Cerebellar cortex (tissue), 1 donor: ENCODE data around the gene SEC22C.

ENCODE experiments used
- DNase-seq: peaks from one replicate; pipeline ENCODE4 v3.0.0-alpha.2; 2015; ENCODE audit warnings: low spot score

SEC22C gene

DNA sequence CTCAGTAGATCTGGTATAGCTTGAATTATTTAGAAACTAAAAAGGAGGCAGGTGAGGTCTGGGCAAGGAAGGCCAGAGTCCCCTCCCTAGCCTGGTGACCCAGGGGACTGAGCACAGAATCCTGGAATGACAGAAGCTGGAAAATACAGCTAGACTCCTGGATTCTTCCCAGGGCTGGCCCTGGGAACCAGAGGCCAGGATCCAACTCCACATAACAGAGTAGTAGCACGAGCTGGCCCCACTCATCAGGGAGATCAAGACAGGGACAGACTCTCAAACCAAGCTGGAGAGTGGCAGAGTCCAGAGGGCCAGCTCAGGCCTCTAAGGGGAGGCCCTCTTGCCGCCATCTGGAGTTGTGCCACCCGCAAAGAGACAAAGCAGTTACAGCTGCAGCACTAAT lies 68.6 kb downstream of the SEC22C start:
- no peak for DNase-seq

DNA sequence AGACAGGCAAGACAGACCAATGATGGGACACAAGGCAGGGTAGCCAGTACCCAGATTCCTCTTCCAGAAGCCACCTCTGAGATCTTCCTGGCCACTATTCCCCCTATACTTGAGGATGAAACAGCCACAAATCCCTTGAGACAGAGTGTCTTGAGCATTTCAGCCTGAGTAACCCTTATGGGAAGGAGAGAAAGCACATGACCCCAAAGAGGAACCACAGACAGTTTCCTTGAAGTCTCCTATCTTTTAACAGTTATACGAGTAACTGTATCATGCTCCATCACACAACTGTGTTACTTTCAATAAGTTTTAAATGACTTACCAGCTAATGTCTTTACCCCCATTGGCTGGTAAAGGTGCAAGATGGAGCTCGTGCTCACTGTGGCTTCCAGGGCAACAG lies 70.0 kb downstream of the SEC22C start:
- no peak for DNase-seq

DNA sequence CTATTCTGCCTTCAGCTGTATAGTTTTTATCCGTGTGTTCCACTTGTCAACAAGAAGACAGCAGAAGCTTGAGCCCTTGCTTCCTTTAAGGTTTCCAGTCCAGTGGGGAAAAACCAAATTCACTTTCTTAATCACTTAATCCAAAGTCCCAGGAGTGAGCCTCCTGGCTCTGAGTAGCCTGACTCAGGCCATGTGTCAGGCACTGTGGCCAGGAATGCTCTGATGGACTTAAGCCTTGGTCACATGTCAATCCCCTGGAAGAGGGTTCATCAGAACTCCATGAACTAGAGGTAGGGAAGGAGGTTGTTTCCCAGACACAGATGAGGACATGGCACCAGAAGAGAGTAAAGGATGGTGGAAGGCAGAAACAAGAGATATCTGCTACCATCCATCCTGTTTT lies 70.6 kb downstream of the SEC22C start:
- DNase-seq: no peak

DNA sequence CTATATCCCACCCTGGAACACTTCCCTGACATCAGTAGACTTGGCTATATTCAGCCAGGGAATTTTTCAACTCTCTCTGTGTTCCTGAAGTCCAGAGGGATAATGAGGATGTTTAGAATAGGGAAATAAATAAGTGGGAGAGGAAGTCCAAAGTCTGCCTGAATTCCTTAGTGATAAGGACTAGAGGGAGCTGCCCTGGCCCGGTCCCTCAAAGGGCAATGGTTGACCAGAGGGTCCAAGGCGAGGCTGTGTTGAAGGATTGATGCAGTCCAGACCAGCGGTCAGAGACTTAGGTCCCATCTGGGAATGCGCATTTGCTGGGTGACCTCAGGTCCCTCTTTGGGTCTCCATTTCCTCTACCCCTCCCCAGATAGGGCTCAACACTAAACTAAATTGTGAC lies 71.4 kb downstream of the SEC22C start:
- DNase-seq: no peak

DNA sequence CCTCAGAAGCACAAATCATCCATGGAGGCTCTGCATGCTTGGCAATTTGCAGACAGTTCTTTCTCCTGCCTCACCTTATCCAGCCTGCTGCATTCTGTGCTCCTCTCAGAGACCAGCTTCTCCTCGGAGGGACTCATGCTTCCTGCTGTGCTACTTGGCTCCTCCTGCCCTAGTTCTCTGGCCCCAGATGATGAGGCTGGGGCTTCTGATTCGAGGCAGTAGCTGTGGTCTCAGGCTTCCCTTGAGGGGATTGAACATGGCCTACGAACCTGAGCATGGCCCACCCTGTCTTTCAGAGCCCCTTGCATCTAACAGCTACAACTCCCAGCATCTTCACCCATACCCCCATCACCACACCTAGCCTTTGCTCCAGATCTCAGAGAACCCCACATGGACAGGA lies 72.7 kb downstream of the SEC22C start:
- no peak for DNase-seq

DNA sequence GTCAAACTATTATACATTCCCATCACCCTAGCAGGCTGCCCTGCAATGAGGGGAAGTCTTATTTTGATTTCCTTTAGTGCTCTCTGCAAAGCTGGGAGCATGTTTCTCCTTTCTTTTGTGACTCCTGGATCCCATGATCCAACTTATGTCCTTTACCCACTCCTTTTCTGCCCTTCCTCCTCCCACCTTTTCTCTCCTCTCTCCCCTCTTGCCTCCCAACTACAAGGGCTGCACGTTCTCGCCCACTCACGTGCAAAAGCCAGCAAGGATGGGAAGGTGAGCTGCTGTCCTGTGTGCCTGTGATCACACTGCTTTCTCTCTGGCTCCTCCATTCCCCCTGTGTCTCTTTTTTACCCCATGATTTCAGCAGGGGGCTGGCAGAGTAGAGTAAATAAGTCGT lies 73.2 kb downstream of the SEC22C start:
- DNase-seq: no peak

DNA sequence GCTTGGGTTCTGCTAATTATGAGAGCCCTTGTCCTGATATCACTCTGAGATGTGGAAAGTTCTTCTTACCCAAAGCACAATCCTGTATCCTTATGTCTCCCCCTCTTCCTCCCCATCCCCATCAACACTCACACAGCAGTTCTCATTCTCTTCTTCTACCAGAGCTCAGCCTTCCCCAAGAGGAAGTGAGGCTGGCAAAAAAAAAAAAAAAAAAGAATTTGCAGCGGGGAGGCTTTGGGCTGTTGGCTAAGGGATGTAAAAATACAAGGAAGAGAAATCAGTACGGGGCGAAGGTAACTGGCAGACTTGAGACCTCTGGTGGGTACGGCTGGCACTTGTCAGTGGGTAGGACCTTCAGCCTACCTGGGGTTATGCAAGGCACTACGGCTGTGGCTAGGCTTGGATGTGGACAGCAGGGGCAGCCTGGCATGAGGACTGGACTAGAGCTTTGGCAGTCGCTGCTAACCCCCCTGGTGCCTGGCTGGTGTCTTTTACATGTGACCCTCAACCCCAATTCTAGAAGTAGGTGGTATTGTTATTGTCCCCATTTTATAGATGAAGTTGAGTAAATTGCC lies 73.9 kb downstream of the SEC22C start:
- DNase-seq: peak; percentile 44

DNA sequence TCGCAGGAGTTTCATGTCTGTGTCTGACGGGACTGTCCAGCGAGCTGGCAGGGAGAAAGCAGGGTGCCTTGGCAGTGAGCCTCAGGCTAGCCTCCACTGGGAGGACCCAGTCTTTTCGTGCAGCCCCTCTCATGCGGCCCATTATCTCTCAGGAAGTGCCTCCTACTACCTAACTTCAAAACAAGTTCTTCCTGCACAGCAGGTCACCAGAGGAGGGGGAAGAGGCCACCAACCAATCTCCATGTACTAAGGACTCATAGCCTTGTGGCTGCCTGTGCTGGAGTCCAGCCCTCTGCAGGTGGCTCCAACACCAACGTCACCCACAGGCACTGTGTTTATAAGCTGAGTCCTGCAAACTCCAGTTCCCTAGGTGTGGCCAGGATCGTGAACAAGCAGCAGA lies 74.5 kb downstream of the SEC22C start:
- peak; percentile 58 for DNase-seq

DNA sequence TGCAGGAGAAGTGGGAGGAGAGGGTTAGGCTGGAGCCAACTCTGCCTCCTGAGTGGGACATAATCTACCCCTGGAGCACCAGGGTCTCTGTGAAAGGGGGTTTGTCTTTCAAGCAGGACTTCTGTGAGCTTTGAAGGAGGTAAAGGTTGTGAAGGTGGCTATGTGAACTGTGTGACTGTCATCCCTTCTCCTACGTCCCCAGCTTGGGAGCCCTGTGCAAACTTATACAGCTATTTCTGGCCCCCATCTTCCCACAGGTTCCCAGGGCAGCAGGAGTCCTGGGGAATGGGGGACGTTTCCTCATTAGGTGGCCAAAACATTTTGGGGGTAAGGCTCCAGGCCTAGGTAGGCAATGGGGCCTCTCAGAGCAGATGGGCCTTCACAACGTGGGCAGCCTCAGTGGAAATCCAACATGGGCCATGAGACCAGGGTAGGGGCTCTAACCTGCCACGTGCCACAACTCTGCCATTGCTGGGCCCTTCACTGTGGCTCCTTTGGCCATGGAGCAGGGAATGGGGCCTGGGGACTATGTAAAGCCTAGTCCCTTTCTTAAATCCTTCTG lies 75.8 kb downstream of the SEC22C start:
- DNase-seq: no peak

DNA sequence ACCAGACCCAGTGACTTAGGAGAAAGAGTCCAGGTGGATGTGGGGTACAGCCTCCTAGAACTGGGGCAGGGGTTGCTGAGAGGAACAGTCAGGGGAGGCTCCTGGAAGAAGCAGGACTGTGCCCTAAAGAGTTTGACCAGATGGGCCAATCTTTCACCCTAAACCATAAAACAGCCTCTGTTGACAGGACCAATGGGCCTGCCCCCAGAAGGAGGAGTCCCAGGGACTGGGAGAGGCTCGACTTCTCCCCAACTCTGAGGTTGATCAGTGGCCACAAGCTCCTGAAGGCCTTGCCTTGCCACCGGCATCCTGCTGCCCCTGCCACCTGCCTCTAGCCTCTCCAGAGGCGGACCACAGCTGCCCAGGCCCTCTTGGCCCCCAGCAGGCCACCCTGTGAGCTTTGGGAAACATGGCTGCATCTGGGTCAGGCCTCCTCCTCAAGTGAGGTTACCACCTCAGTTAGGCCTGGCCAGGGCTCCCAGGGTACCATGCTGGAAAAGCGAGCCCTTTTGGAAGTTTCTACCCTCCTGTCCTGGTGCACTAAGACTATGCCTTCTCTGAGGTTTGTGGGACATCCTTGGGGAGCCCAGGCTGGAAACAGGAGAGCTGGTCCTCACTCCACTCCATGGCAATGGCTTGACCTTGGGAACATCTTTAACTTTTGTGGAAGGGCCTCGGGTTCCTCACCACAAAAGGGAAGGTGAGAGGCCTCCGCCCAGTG lies 76.5 kb downstream of the SEC22C start:
- DNase-seq: no peak

DNA sequence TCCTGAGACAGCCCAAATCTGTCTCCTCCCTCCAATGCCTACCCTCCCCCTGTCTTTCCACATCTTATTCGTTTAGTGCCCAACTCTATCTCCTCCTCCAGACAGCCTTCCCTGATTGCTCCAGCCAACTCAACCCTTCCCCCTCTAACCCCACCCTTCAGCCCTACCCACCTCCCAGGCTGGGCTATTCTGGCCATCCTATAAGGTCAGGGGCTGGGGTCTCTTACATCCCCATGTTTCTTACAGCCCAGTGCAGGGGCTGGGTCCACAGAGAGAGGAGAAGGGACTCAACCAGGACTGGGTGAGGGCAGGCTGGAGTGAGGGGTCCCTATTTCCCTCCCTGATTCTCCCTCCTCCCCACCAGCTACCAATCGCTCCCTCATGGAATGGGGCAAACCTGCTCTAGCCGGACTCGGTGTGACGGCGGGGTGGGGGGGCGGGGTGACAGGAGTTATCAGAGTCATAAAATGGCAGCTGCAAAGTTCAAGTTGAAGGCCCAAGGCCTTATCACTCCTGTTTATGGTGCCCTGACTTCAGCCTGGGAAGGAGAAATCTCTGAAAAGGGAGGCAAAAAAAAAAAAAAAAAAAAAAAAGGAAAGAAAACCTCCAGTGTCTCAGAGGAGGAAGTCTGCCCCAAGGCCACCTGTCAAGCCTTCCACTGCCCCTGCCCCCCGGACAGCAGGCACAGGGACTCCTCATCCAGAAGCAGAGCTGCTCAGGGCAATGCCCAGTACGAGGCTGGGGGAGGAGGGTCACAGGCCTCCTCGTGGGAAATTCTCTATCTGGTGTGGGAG lies 77.2 kb downstream of the SEC22C start:
- no peak for DNase-seq

DNA sequence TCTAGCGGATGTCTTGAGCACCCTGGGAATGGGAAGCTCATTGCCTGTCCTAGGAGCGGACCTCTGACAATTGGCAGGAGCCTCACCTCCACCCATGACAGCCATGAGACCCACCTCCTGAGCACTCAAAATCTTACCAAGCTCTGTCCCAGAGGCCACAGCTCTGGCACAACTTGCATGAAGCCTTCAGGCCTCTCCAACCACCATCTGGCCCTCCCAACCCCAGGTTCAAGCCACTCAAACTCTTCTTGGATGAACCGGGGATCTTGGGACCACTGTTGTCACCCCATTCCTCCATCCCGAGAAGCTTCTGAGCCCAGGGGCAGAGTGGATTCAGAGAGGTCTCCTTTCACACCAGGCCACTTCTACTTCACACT lies 77.8 kb downstream of the SEC22C start:
- no peak for DNase-seq

DNA sequence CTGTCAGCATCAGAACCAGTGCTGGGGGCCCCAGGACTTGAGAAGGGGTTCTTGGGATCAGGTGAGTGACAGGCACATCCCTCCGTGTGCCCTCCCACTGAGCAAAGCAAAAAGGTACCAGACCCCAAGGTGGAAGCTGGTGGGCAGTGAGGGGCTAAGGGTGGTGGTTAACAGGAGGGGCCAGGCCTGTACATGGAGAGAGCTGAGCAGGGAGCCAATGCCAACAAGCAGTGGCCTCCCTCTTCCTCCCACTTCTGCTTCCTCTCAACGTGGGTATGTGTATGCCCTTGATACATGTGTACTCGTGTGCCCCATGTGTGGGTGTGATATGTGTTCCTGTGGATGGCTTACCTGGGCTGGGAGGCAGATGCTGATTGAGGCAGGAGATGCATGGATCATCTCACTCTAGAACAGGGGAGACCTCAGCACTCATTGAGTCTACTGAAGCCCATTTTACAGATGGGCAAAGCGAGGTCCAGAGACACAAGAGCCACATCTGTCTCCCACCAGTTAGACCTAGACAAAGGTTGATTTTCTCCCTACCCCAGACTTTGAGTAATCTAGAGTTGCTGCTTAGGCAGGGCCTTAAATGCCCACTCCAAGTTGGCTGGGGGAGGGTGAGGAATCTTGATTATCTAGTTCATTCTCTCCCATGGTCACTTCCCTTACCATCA lies 78.4 kb downstream of the SEC22C start:
- no peak for DNase-seq

DNA sequence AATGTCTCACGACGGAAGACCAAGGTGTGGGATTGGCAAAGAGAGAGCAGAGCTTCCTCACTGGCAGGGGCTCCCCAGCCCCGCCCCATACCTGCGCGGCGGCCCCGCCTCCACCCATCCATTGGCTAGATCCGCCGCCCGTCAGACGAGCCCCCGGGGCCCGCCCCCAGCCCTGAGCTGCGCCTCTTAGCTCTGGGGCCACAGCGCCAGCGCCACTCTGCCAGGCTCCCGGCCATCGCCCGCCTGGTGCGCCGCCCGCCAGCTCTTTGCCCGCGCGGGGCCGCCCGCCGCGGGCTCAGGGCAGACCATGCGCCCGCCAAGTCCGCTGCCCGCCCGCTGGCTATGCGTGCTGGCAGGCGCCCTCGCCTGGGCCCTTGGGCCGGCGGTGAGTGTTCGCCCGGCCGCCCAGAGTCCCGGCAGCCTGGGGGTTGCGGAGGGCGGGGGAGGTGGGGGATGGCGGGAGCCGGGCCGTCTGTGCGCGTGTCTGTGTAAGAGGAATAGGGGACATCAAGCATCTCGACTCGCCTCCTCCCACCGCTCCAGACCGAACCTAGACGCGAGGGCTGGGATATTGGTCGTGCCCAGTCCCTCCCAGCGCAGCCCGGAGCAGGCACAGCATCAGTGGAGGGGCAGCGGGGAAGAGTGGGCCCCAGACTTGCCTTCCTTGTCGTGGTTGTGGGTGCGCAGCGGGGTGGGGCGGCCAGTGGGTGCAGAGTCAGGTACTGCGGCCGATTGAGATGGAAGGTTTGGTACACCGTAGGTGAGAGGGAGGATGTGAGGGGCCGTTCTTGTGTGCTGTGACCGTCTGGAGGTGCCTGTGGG lies 79.1 kb downstream of the SEC22C start, which contains the start of gene VIPR1:
TSS of gene VIPR1 (plus strand) at position 215 of the 822 bp plus-strand sequence. CDS start at position 308, 93 bp downstream.
- peak; percentile 91 for DNase-seq

DNA sequence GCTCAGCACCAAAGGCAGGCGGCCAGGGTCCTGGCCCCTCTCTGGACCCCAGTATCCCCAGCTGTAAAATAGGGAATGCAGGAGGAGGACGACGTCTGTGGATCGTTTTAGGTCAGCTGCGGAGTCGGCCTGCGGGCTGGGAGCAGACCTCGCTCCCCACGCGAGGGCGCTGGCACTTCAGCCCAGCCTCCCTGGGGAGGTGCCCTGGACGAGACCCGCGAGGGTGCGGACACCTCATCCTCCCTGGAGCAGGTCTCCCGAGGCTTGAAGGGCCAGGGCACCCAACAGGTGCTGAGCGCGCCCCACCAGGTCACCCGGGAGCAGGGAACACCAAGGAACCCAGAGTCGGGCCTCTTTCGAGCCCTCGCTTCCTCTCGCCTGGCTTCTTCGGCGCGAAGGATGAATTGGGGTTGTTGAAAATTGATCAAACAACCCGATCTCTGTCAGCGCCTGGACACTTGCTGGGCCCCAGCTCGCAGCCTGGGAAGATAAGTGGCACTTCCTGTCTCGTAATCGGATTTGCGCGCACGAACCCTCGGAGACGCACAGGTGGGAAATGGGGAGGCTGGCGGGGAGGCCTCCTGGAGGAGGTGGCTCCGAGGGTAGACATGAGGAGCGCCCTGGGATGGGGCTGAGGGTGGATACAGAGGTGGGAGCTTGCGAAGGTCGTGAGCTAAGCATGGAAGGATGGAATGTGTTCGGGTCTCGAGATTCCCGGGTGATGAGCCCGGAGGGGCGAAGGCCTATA lies 79.9 kb downstream of the SEC22C start:
- DNase-seq: peak; percentile 39

DNA sequence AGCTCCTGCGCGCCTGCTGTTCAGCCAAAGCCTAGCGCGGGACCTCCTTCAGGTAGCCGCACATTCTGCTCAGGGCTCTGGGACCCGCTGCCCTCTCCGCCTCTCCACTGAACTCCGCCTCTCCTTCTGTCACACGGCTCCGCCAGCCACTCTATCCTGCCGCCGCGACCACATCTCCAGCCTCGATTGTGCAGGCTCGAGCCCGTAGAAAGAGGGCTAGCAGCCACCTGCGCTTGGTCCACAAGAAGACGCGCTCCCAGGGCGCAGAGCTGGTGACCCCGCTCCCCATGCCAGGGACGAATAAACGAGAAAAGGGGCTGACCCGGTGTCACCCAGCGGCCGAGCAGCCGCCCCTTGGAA lies 80.5 kb downstream of the SEC22C start:
- peak; percentile 53 for DNase-seq

DNA sequence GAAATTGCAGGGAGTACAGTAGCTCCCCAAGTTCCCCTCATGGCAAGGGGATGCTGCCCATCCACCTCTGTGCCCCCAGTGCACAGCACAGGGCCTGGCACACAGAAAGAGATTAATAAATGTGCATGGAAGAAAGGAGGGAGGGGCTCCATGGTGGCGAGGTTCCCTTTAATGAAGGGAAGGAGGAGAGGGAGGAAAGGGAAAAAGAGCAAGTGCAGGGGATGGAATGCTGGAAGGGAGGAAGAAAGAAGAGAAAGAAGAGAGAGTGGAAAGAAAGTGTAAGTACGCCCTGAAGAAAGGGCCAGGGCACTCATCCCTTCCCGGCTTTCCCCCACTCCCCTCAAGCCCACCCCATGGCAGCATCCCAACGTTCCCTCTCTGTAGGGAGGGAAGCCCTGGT lies 80.9 kb downstream of the SEC22C start:
- no peak for DNase-seq

DNA sequence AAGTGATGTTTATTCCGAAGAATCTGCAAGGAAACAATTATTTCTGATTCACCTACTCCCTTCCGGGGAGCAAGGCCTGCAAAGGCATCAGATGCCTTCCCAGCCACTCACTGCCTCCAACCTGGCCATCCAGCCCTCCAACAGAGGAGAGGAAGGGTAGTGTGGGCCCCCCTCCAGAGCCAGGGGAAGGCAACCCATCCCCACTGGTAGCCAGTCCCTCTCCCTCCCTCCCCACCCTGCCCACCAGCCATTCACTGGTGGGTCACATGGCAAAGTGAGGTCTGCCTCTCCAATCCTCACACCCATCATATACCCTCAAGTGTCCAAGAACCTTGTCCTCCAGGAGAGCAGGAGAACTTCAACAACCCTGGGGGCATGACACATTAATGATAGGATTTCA lies 81.7 kb downstream of the SEC22C start:
- DNase-seq: no peak

DNA sequence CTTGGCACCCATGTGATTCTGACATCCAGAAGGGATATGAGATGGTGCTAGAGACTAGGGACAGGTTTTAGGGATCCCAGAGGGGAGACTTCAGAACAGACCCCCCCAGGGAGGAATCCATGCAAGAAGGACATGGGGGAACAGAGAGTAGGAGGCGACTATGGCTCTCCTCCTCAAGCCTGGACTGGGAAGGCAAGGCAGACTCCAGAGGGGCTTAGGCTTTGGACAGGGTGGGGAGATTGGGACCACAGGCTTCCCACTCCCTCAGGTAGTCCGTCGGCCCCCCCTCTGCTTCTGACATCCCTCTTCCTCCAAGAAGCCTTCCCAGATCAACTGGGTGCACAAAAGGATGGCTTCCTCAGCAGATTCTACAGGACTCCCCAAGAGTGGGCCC lies 82.3 kb downstream of the SEC22C start:
- DNase-seq: no peak

DNA sequence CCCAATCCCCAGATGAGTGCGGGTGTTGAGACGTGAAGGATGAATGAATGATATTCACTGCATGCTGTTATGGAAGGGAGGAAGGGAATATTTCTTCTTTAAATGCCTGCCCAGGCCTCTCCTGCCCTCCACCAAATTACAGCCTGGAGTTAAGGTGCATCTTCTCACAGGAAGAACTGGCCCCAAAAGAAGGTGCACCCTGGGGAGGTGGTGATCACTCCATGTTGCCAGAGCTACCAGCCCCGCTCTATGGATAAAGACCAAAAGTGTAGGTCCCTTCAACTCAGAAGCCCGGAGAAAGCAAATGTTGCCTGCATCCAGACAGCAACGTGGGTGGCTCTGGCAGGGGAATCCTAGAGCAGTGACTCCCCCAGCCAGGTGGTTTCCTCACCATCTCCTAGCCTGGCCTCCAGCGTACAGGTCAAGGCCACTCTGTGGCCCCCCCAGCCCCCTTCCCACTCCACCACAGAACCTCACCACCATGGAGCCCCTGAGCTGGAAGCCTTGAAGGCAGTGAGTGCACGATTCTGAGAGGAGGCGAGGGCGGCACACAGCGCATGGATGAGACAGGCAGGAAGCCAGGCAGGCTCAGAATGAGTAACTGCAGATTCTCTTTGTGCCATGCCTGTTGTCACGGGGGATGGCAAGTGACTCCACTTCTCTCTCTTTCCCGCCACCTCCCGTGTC lies 82.8 kb downstream of the SEC22C start:
- DNase-seq: no peak
